ENCODE measurements around the gene DLG2. TPM values are rescaled to one million over a fixed set of nuclear protein-coding genes. Genes with fewer than 3 reads are reported as not detected.

Gene DLG2
- total and polyA plus RNA-seq, 2 of the 8 experiments (the other 6 are each of a cell fraction or from before 2014, with no cell fraction given) = 1.7 to 14.3 TPM

DNA sequence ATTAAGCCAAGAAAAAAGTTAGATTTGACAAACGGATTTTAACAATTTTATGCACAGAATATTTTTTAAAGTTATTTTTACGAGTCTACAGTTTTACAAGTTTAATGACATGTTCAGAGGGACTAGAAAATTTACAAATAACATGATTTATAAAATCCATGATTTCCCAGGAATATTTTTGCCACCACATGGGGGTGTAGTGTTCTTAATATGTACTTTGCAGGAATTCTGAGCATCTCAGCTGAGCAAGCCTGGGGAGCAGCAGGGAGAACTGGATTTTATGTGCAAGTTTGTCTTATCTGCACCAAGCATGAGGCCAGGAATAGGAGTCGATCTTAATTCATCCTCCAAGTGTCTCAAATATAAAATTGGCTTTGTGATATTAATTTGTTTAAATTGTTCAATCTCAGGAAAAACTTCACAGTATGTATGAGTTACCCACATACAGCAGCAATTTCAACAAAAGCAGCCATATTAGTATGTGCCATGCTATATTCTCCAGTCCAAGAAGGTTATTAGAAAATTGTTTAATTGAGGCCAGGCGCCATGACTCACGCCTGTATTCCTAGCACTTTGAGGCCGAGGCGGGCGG lies 826.3 kb downstream of the DLG2 start (continued):
- TF ChIP-seq, protein P1, sequence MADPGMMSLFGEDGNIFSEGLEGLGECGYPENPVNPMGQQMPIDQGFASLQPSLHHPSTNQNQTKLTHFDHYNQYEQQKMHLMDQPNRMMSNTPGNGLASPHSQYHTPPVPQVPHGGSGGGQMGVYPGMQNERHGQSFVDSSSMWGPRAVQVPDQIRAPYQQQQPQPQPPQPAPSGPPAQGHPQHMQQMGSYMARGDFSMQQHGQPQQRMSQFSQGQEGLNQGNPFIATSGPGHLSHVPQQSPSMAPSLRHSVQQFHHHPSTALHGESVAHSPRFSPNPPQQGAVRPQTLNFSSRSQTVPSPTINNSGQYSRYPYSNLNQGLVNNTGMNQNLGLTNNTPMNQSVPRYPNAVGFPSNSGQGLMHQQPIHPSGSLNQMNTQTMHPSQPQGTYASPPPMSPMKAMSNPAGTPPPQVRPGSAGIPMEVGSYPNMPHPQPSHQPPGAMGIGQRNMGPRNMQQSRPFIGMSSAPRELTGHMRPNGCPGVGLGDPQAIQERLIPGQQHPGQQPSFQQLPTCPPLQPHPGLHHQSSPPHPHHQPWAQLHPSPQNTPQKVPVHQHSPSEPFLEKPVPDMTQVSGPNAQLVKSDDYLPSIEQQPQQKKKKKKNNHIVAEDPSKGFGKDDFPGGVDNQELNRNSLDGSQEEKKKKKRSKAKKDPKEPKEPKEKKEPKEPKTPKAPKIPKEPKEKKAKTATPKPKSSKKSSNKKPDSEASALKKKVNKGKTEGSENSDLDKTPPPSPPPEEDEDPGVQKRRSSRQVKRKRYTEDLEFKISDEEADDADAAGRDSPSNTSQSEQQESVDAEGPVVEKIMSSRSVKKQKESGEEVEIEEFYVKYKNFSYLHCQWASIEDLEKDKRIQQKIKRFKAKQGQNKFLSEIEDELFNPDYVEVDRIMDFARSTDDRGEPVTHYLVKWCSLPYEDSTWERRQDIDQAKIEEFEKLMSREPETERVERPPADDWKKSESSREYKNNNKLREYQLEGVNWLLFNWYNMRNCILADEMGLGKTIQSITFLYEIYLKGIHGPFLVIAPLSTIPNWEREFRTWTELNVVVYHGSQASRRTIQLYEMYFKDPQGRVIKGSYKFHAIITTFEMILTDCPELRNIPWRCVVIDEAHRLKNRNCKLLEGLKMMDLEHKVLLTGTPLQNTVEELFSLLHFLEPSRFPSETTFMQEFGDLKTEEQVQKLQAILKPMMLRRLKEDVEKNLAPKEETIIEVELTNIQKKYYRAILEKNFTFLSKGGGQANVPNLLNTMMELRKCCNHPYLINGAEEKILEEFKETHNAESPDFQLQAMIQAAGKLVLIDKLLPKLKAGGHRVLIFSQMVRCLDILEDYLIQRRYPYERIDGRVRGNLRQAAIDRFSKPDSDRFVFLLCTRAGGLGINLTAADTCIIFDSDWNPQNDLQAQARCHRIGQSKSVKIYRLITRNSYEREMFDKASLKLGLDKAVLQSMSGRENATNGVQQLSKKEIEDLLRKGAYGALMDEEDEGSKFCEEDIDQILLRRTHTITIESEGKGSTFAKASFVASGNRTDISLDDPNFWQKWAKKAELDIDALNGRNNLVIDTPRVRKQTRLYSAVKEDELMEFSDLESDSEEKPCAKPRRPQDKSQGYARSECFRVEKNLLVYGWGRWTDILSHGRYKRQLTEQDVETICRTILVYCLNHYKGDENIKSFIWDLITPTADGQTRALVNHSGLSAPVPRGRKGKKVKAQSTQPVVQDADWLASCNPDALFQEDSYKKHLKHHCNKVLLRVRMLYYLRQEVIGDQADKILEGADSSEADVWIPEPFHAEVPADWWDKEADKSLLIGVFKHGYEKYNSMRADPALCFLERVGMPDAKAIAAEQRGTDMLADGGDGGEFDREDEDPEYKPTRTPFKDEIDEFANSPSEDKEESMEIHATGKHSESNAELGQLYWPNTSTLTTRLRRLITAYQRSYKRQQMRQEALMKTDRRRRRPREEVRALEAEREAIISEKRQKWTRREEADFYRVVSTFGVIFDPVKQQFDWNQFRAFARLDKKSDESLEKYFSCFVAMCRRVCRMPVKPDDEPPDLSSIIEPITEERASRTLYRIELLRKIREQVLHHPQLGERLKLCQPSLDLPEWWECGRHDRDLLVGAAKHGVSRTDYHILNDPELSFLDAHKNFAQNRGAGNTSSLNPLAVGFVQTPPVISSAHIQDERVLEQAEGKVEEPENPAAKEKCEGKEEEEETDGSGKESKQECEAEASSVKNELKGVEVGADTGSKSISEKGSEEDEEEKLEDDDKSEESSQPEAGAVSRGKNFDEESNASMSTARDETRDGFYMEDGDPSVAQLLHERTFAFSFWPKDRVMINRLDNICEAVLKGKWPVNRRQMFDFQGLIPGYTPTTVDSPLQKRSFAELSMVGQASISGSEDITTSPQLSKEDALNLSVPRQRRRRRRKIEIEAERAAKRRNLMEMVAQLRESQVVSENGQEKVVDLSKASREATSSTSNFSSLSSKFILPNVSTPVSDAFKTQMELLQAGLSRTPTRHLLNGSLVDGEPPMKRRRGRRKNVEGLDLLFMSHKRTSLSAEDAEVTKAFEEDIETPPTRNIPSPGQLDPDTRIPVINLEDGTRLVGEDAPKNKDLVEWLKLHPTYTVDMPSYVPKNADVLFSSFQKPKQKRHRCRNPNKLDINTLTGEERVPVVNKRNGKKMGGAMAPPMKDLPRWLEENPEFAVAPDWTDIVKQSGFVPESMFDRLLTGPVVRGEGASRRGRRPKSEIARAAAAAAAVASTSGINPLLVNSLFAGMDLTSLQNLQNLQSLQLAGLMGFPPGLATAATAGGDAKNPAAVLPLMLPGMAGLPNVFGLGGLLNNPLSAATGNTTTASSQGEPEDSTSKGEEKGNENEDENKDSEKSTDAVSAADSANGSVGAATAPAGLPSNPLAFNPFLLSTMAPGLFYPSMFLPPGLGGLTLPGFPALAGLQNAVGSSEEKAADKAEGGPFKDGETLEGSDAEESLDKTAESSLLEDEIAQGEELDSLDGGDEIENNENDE (IDR thresholded peaks at IDR 0.05; ENCODE audit: insufficient replicate concordance, low read length) = no peak
